Myocyte (in vitro differentiated cells): ENCODE data around the gene TMEM191C. TPM values are rescaled to one million over a fixed set of nuclear protein-coding genes. Genes with fewer than 3 reads are reported as not detected.
"Not testable (repeated sequence)": the region's sequence is repeated elsewhere in the genome, so short reads cannot be mapped to it uniquely, and the experiment has no call there.

ENCODE experiments used
- DNase-seq: peaks from one replicate; pipeline ENCODE4 v3.0.0-alpha.2; 2012; ENCODE audit warnings: low read depth
- total RNA-seq: library from RNA; depleted of rRNA; stranded (reverse); fragments of >200 nt; gene quantifications from 2 replicates; pipeline ENCODE4 v1.2.3, GENCODE V29; 2014

The TMEM191C gene
- total RNA-seq, 1 donor from 2014 or later: 0.75 TPM

- DNase-seq: not testable (repeated sequence)
Observed at GRCh38 chr22:21472984-21473383, 5.8 kb downstream of the TMEM191C start.

GRCh38 chr22:21473664-21474063 is 6.5 kb downstream of the TMEM191C start:
- not testable (repeated sequence) for DNase-seq

GRCh38 chr22:21484039-21484438 is 16.9 kb downstream of the TMEM191C start:
- DNase-seq: not testable (repeated sequence)

- DNase-seq: not testable (repeated sequence)
Observed at GRCh38 chr22:21487723-21488122, 20.5 kb downstream of the TMEM191C start.

GRCh38 chr22:21489149-21489680 is 22.0 kb downstream of the TMEM191C start:
- DNase-seq: not testable (repeated sequence)

- not testable (repeated sequence) for DNase-seq
Observed at GRCh38 chr22:21490556-21490955, 23.4 kb downstream of the TMEM191C start.

GRCh38 chr22:21492271-21492670 is 25.1 kb downstream of the TMEM191C start:
- DNase-seq: not testable (repeated sequence)

GRCh38 chr22:21493789-21494782 is 26.9 kb downstream of the TMEM191C start:
- not testable (repeated sequence) for DNase-seq

- not testable (repeated sequence) for DNase-seq
Observed at GRCh38 chr22:21497984-21498383, 30.8 kb downstream of the TMEM191C start.

GRCh38 chr22:21498489-21498888 is 31.3 kb downstream of the TMEM191C start:
- DNase-seq: not testable (repeated sequence)

GRCh38 chr22:21499623-21500506 is 32.7 kb downstream of the TMEM191C start:
- DNase-seq: not testable (repeated sequence)

GRCh38 chr22:21510397-21510796 is 43.2 kb downstream of the TMEM191C start:
- not testable (repeated sequence) for DNase-seq

- DNase-seq: not testable (repeated sequence)
Observed at GRCh38 chr22:21512022-21512421, 44.8 kb downstream of the TMEM191C start.

GRCh38 chr22:21514117-21514516 is 46.9 kb downstream of the TMEM191C start:
- DNase-seq: not testable (repeated sequence)

GRCh38 chr22:21515234-21515633 is 48.0 kb downstream of the TMEM191C start:
- not testable (repeated sequence) for DNase-seq

- DNase-seq: not testable (repeated sequence)
Observed at GRCh38 chr22:21516522-21516921, 49.3 kb downstream of the TMEM191C start.

GRCh38 chr22:21516970-21517764 is 50.0 kb downstream of the TMEM191C start:
- not testable (repeated sequence) for DNase-seq
